MCF 10A (cell line): ENCODE measurements around the gene NFIB. TPM values are rescaled to one million over a fixed set of nuclear protein-coding genes. Genes with fewer than 3 reads are reported as not detected.

Experiments used
- BruUV-seq: library from RNA; stranded (reverse); fragments of 400-500 nt; replicated peaks from 2 replicates; lab custom pipeline; 2021; lab: Mats Ljungman, UMichigan
- CTCF ChIA-PET: fragments of 300-600 bp; sonication (Branson Sonifier 250); formaldehyde crosslinking; extraction: SDS; loops from one replicate; lab custom pipeline; 2021; ENCODE audit warnings: antibody characterized with exemption, inconsistent platforms; lab: Yijun Ruan, JAX
- POLR2A ChIA-PET: fragments of 300-600, 350-650 bp; sonication (Branson Sonifier 250); formaldehyde crosslinking; extraction: SDS; loops from one replicate; lab custom pipeline; 2020; ENCODE audit warnings: antibody characterized with exemption, inconsistent platforms; lab: Yijun Ruan, JAX
- DNase-seq: peaks from one replicate; pipeline ENCODE4 v3.0.0-alpha.2; 2018; ENCODE audit not compliant: unreplicated experiment
- H3K27ac Mint-ChIP-seq: one replicate; pipeline ENCODE4 v1.8.0; 2022; ENCODE audit warnings: mild to moderate bottlenecking, low read depth, mixed read lengths; ENCODE audit not compliant: unreplicated experiment
- H3K27me3 Mint-ChIP-seq: one replicate; pipeline ENCODE4 v1.8.0; 2022; ENCODE audit warnings: mixed read lengths; ENCODE audit not compliant: insufficient read depth, unreplicated experiment
- H3K36me3 Mint-ChIP-seq: one replicate; pipeline ENCODE4 v1.8.0; 2022; ENCODE audit warnings: mild to moderate bottlenecking, moderate library complexity, mixed read lengths; ENCODE audit not compliant: insufficient read depth, unreplicated experiment
- H3K4me1 Mint-ChIP-seq: one replicate; pipeline ENCODE4 v1.8.0; 2022; ENCODE audit warnings: mixed read lengths; ENCODE audit not compliant: insufficient read depth, unreplicated experiment
- H3K4me3 Mint-ChIP-seq: one replicate; pipeline ENCODE4 v1.8.0; 2022; ENCODE audit warnings: mild to moderate bottlenecking, moderate library complexity, mixed read lengths; ENCODE audit not compliant: unreplicated experiment
- H3K9me3 Mint-ChIP-seq: one replicate; pipeline ENCODE4 v1.8.0; 2022; ENCODE audit warnings: mixed read lengths; ENCODE audit not compliant: unreplicated experiment
- CTCF ChIP-seq: fragments of 200-600 bp; IDR thresholded peaks from one replicate; pipeline ENCODE4 v1.8.0; 2022; ENCODE audit warnings: antibody characterized with exemption, mild to moderate bottlenecking; ENCODE audit not compliant: unreplicated experiment
- intact Hi-C: fragments of 100-400 bp; cut with micrococcal nuclease; formaldehyde crosslinking; loops from 2 replicates; pipeline ENCODE4 v1.14.1; 2022
- total RNA-seq: library from RNA; stranded (reverse); gene quantifications from 2 replicates; pipeline ENCODE4 v1.2.3, GENCODE V29; 2022

NFIB gene
- total RNA-seq, 1 experiment from 2014 or later, result 70.8 TPM

- POLR2A ChIA-PET, result interaction anchor here (0.7 kb wide), 1 partner anchor 13 kb away, joined by 3 read pairs; no protein-coding TSS in a partner anchor
- H3K4me3 Mint-ChIP-seq, result no peak overlapping the region
- no peaks in the 10 kb centered on the region for H3K9me3 Mint-ChIP-seq
- CTCF ChIA-PET, result interaction anchor here (0.5 to 1.6 kb wide), 2 partner anchors 18 to 108 kb away, joined by 3 read pairs; no protein-coding TSS in a partner anchor
- no peak overlapping the region for H3K27ac Mint-ChIP-seq
- BruUV-seq, result no TSS peak
- no peaks in the 10 kb centered on the region for H3K27me3 Mint-ChIP-seq
- no peak for DNase-seq
- intact Hi-C loops, result no loop called here
- H3K36me3 Mint-ChIP-seq, result no peaks in the 10 kb centered on the region
- no peak for TF ChIP-seq CTCF
- H3K4me1 Mint-ChIP-seq, result no peaks in the 10 kb centered on the region
Observed at GRCh38 chr9:14057368-14058324, 256.3 kb downstream of the NFIB start.

DNA sequence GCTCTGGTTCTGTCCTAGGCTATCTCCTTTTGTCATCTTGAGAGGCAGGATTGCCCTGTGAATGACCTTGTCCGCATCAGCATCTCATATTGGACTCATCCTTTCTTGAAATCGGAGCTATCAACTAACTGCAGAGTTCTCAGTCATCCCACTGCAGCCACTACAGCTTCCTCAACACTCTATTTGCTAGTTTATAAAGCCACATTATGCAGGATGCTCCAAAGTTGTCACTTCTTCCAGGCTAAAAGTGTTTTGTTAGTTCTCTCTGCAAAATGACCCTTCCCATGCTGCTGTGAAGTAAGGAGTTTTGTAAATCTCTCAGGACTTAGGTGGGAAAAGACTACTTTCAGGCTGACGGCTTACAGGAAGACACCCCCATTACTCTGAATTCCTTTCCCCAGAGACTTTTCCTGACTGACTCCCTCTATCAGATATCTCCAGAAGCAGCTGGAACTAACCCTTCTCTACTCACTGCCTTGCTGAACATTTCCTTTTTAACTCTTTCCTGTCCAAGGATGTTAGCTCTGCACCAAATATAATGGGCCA lies 257.6 kb downstream of the NFIB start:
- Mint-ChIP-seq H3K36me3 (no peaks in the 10 kb centered on the region), H3K4me3 (no peak overlapping the region), H3K27me3 (no peaks in the 10 kb centered on the region), H3K4me1 (peaks cover 4% of the 10 kb centered on the region), H3K9me3 (no peaks in the 10 kb centered on the region), H3K27ac (no peak overlapping the region)
- no peak for TF ChIP-seq CTCF
- ChIA-PET POLR2A (no interaction called here), CTCF (interaction anchor here (0.5 to 1.6 kb wide), 3 partner anchors 16 to 318 kb away, joined by 3 read pairs; no protein-coding TSS in a partner anchor)
- no peak for DNase-seq
- BruUV-seq, result no TSS peak
- intact Hi-C loops, result no loop called here

- no peaks in the 10 kb centered on the region for H3K9me3 Mint-ChIP-seq
- BruUV-seq, result no TSS peak
- no peak overlapping the region for H3K4me3 Mint-ChIP-seq
- H3K27me3 Mint-ChIP-seq, result no peaks in the 10 kb centered on the region
- POLR2A ChIA-PET, result interaction anchor here (0.6 kb wide), 1 partner anchor 72 kb away, joined by 3 read pairs; no protein-coding TSS in a partner anchor
- no peaks in the 10 kb centered on the region for H3K36me3 Mint-ChIP-seq
- intact Hi-C loops, result no loop called here
- no peak overlapping the region for H3K27ac Mint-ChIP-seq
- no peak for DNase-seq
- CTCF ChIA-PET, result interaction anchor here (0.6 kb wide), 2 partner anchors 557 to 643 kb away, joined by 3 read pairs; no protein-coding TSS in a partner anchor
- H3K4me1 Mint-ChIP-seq, result peaks cover 6% of the 10 kb centered on the region
- no peak for TF ChIP-seq CTCF
Observed at GRCh38 chr9:14054096-14054495, 259.8 kb downstream of the NFIB start.

DNA sequence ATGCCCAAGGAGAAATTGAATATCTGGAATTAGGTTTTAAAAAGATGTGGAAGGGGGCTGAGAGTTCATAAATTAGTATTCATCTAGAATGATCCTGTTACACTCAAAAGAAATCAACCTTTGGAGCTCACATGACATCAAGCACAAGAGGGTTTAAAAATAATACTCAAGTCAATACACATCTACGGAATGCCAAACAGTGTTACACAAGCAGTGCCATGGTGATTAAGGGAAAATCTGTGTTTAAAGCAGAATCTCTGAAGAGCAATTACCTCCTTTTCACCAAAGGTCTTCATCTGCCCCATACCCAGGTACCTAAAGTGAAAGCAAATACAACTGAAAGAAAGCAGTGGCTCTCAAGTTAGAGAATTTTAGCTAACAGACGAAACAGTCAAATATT lies 261.6 kb downstream of the NFIB start:
- Mint-ChIP-seq H3K27me3 (no peaks in the 10 kb centered on the region), H3K4me1 (peaks cover 6% of the 10 kb centered on the region), H3K36me3 (no peaks in the 10 kb centered on the region), H3K4me3 (no peak overlapping the region), H3K9me3 (no peaks in the 10 kb centered on the region), H3K27ac (no peak overlapping the region)
- POLR2A ChIA-PET, result interaction anchor here (0.6 to 1.1 kb wide), 4 partner anchors 11 to 143 kb away, joined by 3 to 5 read pairs (median 4); no protein-coding TSS in a partner anchor
- no TSS peak for BruUV-seq
- intact Hi-C loops, result no loop called here
- DNase-seq, result no peak
- TF ChIP-seq CTCF, result no peak
- CTCF ChIA-PET, result interaction anchor here (0.8 to 1.5 kb wide), 3 partner anchors 9 to 300 kb away, joined by 3 to 6 read pairs (median 3); no protein-coding TSS in a partner anchor
